Ammon's horn (tissue), 1 donor: ENCODE measurements around the gene PER1.
"Not testable (repeated sequence)": the region's sequence is repeated elsewhere in the genome, so short reads cannot be mapped to it uniquely, and the experiment has no call there.

Experiments
- DNase-seq: peaks from one replicate; pipeline ENCODE4 v3.0.0-alpha.2; 2016; ENCODE audit warnings: low spot score

The PER1 gene

GRCh38 chr17:8152112-8152775 lies at the start of gene PER1:
Gene PER1 (minus strand): TSS chr17:8152404. CDS start chr17:8150706, 1,698 bp downstream.
- DNase-seq = peak; percentile 96

- DNase-seq = peak; percentile 99
Observed at GRCh38 chr17:8192070-8192815, 40.0 kb upstream of the PER1 start.

GRCh38 chr17:8190506-8190905 lies 38.3 kb upstream of the PER1 start:
- no peak for DNase-seq

- peak; percentile 100 for DNase-seq
Observed at GRCh38 chr17:8189711-8190477, 37.7 kb upstream of the PER1 start, which contains the start of gene BORCS6. Gene BORCS6 (minus strand): TSS chr17:8190180. CDS start chr17:8190140, 40 bp downstream.

GRCh38 chr17:8189041-8189710 lies 37.0 kb upstream of the PER1 start:
- DNase-seq = no peak

GRCh38 chr17:8188263-8188839 lies 36.1 kb upstream of the PER1 start:
- DNase-seq = no peak

- DNase-seq = peak; percentile 94
Observed at GRCh38 chr17:8187517-8188262, 35.5 kb upstream of the PER1 start.

- DNase-seq = peak; percentile 97
Observed at GRCh38 chr17:8186787-8187516, 34.7 kb upstream of the PER1 start.

GRCh38 chr17:8186446-8186786 lies 34.2 kb upstream of the PER1 start:
- DNase-seq = no peak

- peak; percentile 92 for DNase-seq
Observed at GRCh38 chr17:8185582-8186445, 33.6 kb upstream of the PER1 start.

- DNase-seq = no peak
Observed at GRCh38 chr17:8176998-8177731, 25.0 kb upstream of the PER1 start.

- DNase-seq = peak; percentile 91
Observed at GRCh38 chr17:8176197-8176940, 24.2 kb upstream of the PER1 start, which contains the start of gene TMEM107. Gene TMEM107 (minus strand): TSS chr17:8176380. CDS start chr17:8176286, 94 bp downstream.

GRCh38 chr17:8175795-8176196 lies 23.6 kb upstream of the PER1 start:
- DNase-seq = no peak

GRCh38 chr17:8173871-8174322 lies 21.7 kb upstream of the PER1 start:
- no peak for DNase-seq

GRCh38 chr17:8173056-8173870 lies 21.1 kb upstream of the PER1 start:
- DNase-seq = peak; percentile 97

- not testable (repeated sequence) for DNase-seq
Observed at GRCh38 chr17:8170186-8170585, 18.0 kb upstream of the PER1 start.

GRCh38 chr17:8167526-8167925 lies 15.3 kb upstream of the PER1 start:
- no peak for DNase-seq
